NOMO-1 (cell line): ENCODE measurements around the gene PLCB4.
A peak's percentile ranks its signal among the peaks of the same experiment; 100 is the strongest.

Experiments
- DNase-seq, 2 experiments: peaks; one replicate each; lab custom pipeline; 2025; ENCODE audit not compliant: unreplicated experiment in 2 of 2; lab: John Stamatoyannopoulos, UW

PLCB4 gene

GRCh38 chr20:9416421-9416820, 347.5 kb downstream of the PLCB4 start:
- no peak for DNase-seq

- DNase-seq, result no peak
These were observed 348.8 kb downstream of the PLCB4 start for GRCh38 chr20:9417665-9418064.

GRCh38 chr20:9422321-9423057, 353.6 kb downstream of the PLCB4 start:
- no peak for DNase-seq

GRCh38 chr20:9424551-9424950, 355.7 kb downstream of the PLCB4 start:
- no peak for DNase-seq

GRCh38 chr20:9427430-9428291, 358.8 kb downstream of the PLCB4 start:
- DNase-seq, result peak in 1 of 2 experiments; percentile 5

GRCh38 chr20:9428292-9428607, 359.4 kb downstream of the PLCB4 start:
- no peak for DNase-seq

- no peak for DNase-seq
These were observed 370.9 kb downstream of the PLCB4 start for GRCh38 chr20:9439806-9440205.

GRCh38 chr20:9440892-9441291, 372.0 kb downstream of the PLCB4 start:
- no peak for DNase-seq

GRCh38 chr20:9441948-9442347, 373.1 kb downstream of the PLCB4 start:
- DNase-seq, result peak; percentile 12 to 27

GRCh38 chr20:9442858-9443257, 374.0 kb downstream of the PLCB4 start:
- peak in 1 of 2 experiments; percentile 8 for DNase-seq

- DNase-seq, result no peak
These were observed 376.0 kb downstream of the PLCB4 start for GRCh38 chr20:9444921-9445320.

GRCh38 chr20:9447182-9447581, 378.3 kb downstream of the PLCB4 start:
- DNase-seq, result peak; percentile 19 to 70

- DNase-seq, result no peak
These were observed 384.3 kb downstream of the PLCB4 start for GRCh38 chr20:9453201-9453600.

GRCh38 chr20:9454791-9455190, 385.9 kb downstream of the PLCB4 start:
- DNase-seq, result peak; percentile 11 to 65

GRCh38 chr20:9457136-9457535, 388.2 kb downstream of the PLCB4 start:
- DNase-seq, result peak; percentile 65 to 94

GRCh38 chr20:9458138-9458796, 389.4 kb downstream of the PLCB4 start:
- peak in 1 of 2 experiments; percentile 17 for DNase-seq

- DNase-seq, result no peak
These were observed 391.6 kb downstream of the PLCB4 start for GRCh38 chr20:9460518-9460917.

GRCh38 chr20:9467995-9468394, 399.1 kb downstream of the PLCB4 start:
- DNase-seq, result peak; percentile 24 to 54

- no peak for DNase-seq
These were observed 406.0 kb downstream of the PLCB4 start for GRCh38 chr20:9474835-9475415.

- no peak for DNase-seq
These were observed 406.6 kb downstream of the PLCB4 start for GRCh38 chr20:9475456-9475855.

GRCh38 chr20:9476174-9476573, 407.3 kb downstream of the PLCB4 start:
- no peak for DNase-seq
